GM12873 (cell line): Measurements from ENCODE around the gene CATSPER3.

Experiments
- TF ChIP-seq, protein P1 (sequence below): IDR thresholded peaks from 2 replicates; pipeline ENCODE4 v1.5.1; 2012; ENCODE audit warnings: low read depth, mild to moderate bottlenecking, moderate library complexity, low read length, control low read depth; ENCODE audit not compliant: insufficient read depth; ENCODE audit errors: missing control alignments

Gene CATSPER3

DNA sequence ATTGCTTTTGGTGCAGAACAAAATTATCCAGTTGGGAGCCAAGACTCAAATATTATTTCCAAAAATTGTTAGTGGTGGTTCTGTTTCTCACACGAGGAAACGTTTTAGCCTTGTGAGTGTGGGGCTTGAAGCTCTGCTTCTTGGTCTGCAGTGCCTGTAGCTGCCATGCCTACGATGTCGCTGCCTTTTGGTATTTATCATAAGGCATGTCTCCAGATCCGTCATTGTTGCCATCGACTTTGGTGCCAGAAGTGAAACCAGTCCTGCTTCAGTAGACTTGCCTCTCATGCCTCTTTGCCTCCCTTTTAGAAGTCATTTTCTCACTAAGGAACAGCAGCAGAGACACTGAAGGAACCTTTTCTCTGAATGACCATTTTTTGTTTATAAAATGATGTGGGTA, 29.7 kb upstream of the CATSPER3 start:
- TF ChIP-seq, protein P1, sequence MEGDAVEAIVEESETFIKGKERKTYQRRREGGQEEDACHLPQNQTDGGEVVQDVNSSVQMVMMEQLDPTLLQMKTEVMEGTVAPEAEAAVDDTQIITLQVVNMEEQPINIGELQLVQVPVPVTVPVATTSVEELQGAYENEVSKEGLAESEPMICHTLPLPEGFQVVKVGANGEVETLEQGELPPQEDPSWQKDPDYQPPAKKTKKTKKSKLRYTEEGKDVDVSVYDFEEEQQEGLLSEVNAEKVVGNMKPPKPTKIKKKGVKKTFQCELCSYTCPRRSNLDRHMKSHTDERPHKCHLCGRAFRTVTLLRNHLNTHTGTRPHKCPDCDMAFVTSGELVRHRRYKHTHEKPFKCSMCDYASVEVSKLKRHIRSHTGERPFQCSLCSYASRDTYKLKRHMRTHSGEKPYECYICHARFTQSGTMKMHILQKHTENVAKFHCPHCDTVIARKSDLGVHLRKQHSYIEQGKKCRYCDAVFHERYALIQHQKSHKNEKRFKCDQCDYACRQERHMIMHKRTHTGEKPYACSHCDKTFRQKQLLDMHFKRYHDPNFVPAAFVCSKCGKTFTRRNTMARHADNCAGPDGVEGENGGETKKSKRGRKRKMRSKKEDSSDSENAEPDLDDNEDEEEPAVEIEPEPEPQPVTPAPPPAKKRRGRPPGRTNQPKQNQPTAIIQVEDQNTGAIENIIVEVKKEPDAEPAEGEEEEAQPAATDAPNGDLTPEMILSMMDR, result no peak

DNA sequence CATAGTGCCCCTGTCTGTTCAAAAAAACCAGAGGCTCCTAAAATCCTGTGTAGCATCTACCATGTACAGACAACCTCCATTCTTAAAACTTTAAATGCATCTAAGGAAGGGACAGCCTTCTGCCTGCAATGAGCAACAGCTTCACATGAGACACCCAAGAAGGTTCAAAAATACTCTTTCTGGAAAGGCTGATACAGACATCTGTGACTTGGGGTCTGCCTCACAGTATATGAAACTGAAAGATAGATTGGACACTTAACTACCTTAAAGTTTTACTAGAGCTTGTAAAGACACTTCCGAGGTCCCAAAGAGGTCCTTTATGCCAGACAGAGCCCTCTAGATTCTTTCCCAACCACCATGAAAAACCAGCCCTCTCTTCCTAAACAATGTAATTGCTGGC, 28.2 kb upstream of the CATSPER3 start:
- TF ChIP-seq, protein P1, result no peak

DNA sequence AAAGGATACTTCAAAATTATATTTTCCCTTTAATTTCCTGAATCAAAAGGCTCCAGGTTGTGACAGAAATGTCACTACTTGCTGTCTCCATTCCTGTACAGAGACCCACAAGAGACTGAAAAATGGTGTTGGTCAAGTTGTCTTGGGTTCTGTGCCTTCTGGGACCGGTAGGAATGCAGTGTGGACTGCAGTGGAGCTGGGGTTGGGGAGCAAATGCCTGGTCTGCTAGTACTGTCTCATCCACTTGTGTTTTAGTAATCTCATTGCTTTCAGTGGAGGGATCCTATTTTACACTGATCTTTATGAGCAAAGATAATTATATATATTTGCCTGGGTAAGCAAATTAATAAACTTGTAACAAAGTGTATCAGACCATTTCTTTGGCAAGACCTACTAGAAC, 24.2 kb upstream of the CATSPER3 start:
- TF ChIP-seq, protein P1, result no peak

DNA sequence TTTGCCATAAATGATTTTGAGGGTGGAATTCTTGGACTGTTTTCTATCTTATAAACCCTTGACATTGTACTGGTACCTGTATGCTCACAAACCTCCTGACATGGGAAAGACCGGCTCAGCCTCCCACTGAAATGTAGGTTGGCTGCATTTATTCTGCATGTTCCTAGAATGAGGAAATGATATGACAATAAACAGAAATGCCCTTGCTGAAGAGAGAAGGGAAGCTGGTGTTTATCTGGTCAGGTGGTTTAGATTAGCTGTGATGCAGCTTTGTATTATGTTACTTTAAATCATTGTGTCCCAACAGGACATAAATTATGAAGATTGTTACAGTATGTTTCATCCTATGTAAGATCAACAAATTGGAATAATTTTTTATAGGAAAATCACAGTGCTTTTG, 23.1 kb upstream of the CATSPER3 start:
- TF ChIP-seq, protein P1, result no peak

DNA sequence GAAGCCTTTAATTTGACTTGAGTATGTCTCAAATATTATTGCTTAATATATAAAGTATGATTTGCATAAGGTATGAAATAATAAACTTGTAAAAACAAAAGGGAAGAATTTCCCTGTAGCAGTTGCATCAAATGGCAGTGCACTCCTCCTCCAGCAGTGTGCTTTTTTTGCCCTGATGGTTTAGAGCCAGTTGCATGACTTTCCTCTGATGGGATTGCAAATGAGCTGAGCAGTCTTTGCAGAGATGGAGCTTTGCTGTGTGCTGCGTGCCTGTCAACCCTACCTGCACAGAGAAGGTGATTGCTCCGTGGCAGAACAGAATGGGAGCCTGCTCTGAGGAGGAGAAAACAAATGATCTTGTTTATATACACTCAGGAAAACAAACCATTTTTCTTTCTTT, 22.7 kb upstream of the CATSPER3 start:
- TF ChIP-seq, protein P1, result no peak

DNA sequence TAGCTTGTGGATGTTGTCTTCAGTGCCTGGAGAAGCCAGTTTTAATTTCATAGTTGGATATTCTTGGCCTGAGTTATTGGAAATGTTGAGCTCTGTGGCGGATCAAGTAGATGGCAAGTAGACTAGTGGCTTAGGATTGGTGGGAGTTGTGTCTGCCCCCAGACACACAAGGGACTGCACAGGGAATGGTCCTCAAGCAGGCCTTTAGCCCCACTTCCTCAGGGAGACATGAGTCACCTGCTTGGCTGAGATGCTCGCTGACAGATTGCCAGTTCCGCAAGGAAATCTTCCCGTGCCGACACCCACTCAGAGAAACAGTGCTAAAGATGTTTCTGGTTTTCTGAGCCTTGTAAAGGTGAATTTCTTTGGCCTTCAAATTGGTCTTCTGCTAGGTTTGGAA, 18.8 kb upstream of the CATSPER3 start:
- TF ChIP-seq, protein P1, result no peak

DNA sequence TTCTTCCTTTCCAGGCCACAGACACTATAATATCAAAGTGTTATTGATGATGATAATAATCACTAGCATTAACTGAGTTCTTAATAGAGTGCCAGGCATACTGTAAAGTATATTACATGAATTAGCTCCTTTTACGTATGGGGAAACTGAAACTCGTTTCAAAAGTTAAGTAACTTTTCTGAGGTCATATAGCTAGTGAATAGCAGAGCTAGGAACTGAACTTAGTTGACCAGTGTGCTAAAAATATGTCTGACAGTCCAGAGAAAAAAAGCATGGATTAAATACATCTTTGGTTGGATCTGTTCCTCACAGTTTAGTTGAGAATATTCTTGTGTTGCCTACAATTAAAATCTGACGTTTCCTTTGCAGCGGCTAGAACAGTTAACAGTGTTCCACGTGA, 18.4 kb upstream of the CATSPER3 start:
- TF ChIP-seq, protein P1, result no peak
